Putamen (tissue), 1 donor: ENCODE results near the gene ATP13A4.
A peak's percentile ranks its signal among the peaks of the same experiment; 100 is the strongest.
"Not testable (repeated sequence)": the region's sequence is repeated elsewhere in the genome, so short reads cannot be mapped to it uniquely, and the experiment has no call there.

Source experiments
- DNase-seq: peaks from one replicate; pipeline ENCODE4 v3.0.0-alpha.2; 2016; ENCODE audit warnings: low spot score

Gene ATP13A4

DNA sequence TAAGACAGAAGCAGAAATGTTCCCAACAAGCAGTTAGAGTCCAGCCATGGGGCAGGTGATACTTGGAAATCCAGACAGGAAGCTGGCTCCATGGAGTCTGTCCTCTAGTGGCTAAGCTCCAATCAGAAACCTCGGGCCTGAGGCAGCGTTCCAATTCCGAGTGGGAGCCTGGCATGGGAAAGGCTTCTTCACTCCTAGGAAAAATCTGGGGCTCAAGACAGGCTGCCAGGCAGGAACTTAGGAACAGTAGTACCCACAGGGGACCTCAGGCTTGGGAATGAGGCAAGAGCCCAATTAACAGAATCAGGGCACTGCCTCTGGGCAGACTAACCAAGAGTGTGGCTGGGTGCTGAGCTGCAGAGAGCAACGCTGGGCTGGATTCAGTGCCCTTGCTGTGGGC lies 6.2 kb upstream of the ATP13A4 start:
- peak; percentile 56 for DNase-seq

DNA sequence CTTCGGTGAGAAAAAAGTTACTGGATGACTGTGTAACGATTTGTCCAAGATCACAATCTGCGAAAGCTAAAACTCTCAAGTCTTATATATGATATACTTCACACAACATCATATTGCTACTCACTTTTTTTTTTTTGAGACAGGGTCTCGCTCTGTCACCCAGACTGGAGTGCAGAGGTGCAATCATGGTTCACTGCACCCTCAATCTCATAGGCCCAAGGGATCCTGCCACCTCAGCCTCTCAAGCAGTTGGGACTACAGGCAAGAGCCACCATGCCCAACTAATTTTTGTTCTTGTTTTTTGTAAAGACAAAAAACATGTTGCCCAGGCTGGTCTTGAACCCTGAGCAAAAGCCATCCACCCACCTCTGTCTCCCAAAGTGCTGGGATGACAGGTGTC lies 5.4 kb upstream of the ATP13A4 start:
- no peak for DNase-seq

DNA sequence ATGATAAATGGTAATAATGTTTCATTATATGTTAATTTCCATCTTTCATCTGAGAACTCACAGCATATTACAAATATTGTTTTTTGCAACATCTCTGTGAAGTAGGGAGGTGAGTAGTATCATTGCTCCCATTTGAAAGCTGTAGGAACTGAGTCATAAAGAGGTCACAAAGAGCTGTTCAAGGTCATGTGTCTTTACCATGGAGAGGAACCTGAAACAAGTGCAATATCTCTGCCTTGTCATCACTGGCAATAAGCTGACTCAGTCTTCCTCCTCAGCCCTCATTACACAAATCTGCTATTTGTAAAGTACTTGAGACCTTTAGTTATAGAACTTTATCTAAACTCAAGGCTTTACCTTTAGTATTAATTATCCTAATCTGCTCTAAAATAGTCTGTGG lies 4.4 kb upstream of the ATP13A4 start:
- DNase-seq: no peak

DNA sequence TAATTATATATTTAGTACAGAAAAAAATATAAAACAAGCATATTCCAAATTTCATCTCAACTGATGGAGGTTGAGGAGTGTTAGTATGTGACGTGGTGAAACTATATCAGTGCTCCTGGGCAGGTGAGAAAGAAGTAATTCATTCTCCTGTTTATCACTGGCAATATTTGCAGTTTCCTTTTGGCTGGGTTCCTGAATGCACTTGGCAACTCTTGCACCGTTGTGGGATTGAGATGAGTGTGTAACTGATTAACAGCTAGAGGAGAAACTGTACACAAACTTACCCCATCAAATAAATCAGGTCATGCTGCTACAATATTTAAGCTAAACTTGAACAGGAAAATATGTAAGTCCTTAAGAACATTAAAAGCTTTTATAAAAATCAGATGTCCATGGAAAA lies 2.1 kb upstream of the ATP13A4 start:
- DNase-seq: no peak

DNA sequence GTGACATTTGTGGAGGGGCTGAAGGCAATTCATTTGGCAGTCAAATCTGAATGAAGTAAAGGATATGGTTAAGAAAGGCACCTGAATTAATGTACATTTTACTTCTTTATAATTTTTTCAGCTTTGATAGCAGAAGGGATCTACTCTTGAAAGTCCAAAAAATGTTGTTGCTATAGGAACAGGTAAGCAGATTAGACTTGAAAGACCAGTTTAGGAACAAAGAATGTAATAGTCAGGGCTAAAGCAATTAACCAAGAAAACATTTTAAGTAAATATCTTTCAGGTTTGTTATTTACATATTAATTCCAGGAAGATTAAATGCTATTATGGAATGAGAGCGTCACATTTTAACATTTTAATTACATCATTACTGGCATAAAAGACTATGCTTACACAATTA lies 1.1 kb downstream of the ATP13A4 start:
- no peak for DNase-seq

DNA sequence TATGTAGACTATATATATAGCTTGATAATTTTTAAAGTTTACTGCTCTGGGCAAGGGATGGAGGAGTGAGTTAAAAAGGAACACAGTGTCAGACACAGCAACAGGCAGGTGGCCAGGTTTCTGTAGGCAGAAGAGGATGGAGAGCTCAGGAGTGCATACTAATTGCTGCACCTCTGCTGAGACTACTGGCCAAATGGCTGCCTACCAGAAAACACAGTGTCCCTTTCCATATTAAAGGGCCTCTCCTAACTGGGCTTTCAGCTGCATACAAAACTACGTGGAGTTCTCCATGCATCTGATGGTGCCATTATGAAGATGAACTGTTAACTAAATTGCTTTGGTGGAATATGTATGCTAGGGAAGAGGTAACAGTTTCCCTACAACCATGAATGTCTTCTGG lies 1.8 kb downstream of the ATP13A4 start:
- DNase-seq: peak; percentile 40

DNA sequence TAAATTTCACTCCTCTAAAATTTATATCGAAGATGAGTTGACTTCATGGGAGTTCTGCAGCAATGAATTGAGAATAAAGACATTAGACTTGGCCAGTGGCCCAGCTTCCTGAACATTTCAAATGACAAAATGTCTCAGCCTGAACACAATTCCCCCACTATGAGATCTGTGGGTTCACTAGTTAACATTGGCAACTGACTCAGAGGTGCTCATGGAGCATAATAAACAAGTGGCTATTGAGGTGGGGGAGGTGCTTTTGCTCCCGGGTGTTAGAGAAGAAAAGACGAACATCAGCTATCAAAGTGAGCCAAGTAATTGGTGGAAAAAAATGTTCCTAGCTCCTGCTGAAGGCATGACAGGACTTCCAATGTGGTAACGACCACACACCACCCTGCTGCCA lies 6.3 kb downstream of the ATP13A4 start:
- peak; percentile 66 for DNase-seq

DNA sequence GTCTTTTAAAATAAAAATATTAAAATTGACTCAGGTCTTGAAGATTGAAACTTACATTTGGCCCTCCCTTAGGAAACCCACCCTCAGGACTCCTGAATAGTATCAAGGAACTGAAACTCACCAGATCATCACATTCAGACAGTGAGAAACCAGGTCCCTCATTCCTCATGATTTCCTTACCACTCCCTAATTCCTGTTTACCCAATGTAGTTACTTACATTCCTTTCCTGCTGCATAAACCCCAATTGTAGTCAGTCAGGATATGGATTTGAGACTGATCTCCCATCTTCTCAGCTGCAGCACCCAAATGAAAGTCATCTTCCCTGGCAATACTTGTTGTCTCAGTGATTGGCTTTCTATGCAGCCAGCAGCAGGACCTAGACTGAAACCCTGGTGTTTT lies 8.6 kb downstream of the ATP13A4 start:
- no peak for DNase-seq

DNA sequence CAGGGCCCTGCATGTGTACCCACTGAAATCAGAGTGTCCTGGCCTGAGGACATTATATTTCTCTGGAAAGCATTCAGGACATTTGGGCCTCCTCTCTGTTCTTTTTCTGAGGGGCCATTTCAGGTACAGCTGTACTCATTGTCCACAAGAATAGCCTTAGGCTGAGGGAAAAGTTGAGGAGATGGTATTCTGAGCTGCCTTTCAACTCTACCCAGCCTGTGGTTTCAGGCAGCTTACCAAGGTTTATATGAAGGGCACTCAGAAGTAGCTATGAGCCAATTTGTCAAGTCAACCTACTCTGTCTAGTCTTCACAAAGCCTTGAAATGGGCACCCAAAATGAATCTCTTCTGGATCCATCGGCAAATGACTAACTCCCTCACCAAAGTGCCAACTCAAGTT lies 9.4 kb downstream of the ATP13A4 start:
- no peak for DNase-seq

DNA sequence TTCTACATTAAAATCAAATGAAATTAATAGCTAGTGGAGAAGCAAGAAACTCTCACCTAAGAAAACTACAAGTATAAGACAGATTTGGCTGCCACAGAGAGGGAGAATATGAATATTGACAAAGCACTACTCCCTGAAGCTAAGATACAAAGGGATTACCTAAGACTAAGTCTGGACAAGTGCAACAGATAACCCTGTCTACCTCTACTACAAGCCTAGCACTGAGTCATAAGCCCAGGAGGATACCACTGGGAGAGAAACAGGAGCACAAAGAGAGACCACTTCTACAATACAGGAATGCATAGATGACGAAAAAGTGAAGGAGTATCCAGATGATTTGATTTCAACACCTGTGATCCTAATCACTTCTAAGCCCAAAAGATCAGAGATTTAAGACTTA lies 10.4 kb downstream of the ATP13A4 start:
- no peak for DNase-seq

DNA sequence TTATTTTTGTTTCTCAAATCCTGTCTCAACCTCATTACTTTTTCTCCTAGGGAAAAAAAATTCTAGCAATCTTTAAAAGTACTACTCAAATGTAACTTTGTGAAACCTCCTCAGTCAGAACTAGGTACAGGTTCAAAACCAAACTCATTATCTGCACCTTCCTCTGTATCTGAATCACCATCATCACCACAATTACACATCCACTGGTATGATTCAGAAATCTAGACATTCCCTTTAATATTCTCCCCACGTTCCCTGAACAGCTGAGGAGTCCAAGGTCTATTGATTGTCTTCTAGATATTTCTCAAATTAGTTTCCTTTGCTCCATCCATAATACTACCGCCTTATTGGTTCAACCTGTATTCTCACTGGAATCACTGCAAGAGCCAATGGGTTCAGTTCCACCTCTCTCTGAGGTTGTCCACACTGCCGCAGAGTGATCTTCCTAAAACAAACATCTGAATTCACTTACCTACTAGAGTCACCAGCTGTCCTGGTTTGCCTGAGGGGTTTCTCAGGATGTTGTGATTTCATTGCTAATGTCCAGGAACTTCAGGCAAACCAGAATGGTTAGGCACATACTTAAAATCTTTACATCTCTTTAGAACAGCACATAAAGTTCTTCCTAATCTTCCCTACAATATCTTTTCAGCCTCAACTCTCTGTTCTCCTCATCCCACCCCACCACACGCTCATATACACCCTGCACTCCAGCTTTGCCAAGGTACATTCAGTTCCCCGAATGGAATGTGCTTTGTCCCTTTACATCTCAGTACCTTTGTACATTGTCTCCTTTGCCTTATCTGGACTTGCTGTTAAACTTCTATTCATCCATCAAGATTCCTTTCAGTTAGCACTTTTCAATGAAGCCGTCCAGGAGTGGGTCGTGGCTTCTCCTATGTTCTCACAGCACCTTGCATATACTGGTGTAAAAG lies 24.2 kb downstream of the ATP13A4 start:
- no peak for DNase-seq

DNA sequence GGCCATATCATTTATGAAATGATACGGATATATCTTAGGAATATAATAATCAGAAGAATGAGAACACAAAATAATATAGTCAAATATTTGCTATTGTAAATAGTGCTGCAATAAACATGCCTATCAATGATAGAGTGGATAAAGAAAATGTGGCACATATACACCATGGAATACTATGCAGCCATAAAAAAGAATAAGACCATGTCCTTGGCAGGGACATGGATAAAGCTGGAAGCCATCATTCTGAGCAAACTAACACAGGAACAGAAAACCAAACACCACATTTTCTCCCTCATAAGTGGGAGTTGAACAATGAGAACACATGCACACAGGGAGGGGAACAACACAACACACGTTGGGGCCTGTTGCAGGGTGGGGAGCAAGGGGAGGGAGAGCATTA lies 28.6 kb downstream of the ATP13A4 start:
- not testable (repeated sequence) for DNase-seq

DNA sequence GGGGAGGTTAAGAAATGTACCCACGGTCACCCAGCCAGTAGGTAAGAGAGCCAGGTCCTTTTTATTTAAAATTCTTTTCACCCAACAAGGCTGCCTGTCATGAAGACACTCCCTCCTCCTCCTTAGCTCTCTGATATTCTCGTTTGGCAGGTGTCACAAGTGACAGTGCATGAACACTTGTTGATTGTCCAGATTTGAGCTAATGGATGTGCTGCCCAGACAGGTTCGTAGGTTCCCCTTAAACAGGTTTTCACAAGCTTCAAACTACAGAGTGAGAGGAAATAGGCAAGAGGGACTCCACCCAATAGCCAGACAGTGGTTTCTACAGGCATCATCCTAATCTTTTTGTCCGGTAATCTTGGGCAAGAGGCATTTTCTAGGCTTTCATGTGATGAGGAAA lies 32.2 kb downstream of the ATP13A4 start:
- DNase-seq: no peak

DNA sequence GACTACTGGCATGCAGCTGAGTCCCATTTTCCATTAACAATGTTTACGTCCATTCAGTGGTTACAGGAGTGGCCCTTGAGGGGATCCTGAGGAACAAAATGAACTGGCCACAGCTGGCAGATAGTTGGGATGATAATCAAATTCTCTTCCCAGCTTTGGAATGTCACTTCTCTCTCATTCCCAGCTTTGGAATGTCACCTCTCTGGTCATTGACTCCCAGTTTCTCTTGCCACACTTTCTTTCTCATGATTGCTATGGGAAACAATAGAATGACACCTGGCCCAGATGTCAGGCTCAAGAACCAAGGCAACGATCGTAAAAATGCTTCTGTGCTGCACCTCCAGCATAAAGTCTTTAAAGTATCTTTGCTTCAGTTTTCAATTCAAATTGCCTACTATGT lies 34.0 kb downstream of the ATP13A4 start:
- DNase-seq: no peak

DNA sequence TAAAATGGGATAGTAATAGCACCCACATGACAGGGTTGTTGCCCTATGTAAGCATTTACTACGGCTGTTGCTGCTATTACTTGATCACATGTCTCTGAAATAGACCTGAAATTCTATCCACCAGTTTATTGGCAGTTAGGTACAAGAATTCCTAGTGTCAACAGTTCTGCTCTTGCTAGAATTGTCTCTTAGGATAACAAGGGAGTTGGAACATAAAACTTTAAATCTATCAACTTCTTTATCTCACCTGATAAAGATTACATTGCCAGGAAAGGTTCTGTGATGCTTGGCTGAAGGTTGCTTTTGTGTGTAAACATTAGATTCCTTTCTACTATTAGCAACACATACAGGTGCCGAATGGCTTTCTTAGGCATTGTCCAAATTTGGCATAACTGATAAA lies 38.7 kb downstream of the ATP13A4 start:
- no peak for DNase-seq

DNA sequence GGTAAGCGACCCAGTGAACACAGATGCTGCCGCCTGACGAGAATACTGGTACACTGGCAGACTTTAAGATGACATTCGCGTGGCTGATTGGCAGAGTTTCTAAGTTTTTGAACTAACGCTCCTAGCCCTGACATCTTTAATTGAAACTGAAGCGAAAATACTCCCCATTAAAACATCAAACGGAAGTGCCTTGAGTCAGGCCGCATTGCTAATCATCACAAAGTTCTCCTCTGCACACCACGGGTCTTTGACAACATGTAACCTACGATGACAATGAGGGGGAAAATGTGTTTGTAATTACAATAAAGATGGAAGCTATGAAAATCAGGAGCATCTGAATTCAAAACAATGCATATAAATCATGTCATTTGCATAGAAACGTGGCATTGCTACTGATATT lies 44.5 kb downstream of the ATP13A4 start:
- DNase-seq: no peak

DNA sequence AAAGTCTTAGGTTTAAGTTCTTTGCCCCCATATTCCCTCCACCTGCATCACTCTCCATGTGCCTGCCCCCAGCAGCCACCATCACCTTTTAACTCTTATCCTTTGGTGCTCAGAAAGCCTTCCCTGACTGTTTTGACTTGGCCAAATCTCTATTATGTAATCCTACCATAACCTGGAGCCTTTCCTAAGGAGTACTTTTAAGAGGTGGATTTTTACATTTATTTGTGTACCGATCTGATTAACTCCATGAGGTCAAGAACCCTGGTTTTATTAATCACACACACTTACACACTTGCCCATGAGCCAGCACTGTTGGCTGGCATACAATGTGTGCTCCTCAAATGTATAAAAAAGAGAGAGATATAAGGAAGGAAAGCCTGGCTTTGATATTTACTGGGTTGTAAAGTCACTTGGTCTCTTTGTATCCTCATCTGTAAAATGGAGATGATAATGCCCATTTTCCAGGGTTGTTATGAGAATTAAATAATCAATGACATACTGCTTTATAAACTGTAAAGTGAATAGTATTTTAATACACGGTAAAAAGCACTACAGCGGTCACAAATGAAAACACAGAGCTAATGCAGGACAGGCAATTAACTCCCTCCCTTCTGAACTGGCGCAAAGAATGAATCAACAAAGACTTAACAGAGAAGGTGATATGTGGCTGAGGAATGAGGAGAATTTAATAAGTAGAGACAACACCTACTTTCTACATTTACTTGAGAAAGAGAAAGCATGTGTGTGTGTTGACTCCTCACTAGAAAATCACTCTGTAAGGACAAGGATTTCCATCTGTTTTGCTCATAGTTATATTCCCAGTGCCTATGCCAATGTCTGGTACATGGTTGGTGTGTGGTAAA lies 45.4 kb downstream of the ATP13A4 start:
- no peak for DNase-seq

DNA sequence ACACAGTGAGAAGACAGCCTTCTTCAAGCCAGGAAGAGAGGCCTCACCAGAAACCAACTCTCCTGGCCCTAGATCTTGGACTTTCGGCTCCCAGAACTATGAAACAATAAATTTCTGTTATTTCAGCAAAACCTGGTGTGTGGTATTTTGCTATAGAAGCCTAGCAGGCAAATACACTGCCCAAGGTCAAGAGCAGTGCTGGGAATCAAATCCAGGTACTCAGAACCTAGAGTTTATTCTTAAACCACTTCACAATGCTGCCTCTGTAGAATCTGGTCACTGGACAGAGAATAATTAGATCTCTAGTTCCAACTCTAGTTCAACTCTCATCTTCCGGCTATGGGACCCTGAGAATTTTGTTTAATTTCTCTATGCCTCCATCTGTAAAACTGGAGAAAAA lies 46.6 kb downstream of the ATP13A4 start:
- no peak for DNase-seq

DNA sequence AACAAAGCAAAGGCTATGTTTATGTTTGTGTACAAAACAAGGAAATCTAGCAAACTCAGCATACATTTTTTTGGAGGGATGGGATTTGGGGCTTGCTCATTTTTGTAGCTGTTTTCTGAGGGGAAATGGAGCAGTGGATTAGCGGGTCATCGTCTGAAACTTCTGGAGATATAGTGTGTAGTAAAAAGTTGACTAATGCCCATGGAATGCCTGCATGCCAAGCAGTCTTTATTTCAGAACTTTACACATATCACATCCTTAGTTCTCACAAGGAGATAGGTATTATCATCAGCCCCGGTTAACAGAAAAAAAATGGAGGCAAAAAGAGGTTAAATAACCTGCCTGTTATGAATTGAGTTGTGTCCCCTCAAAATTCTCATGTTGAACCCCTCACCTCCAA lies 47.1 kb downstream of the ATP13A4 start:
- no peak for DNase-seq

DNA sequence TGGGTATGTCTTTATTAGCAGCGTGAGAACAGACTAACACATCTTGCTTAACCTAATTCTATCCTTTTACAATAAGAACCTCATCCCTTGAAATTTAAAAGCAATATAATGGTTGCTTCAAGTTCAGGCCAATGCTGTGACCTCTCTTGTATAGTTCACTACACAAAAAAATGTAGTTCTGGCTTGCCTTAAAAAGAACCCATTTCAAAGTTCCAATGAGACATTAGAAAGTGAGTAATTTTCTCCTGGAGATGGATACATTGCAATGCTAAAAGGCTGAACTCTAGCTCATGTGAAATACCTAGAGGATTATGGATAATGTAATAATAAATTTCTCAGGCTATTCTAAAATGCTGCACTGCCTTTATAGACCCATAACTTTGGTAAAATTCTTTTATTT lies 47.8 kb downstream of the ATP13A4 start:
- DNase-seq: no peak

DNA sequence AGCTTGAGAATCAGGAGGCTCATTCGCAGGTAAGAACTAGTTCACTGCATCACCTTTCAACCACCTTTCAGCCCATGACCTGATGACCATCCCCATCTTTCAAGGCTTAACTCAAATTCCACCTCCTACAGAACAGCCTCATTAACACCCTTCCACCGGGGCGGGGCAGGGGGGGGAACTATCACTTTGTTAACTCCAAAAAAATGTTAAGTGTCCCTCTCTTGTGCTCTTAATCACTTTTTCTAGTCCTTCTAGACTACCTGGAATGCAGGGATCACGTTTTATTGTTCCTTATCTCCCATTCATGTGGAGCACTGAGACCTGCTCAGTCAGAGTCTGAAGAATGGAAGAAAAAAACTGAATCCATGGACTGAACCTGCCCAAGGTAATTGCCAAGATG lies 51.8 kb downstream of the ATP13A4 start:
- no peak for DNase-seq

DNA sequence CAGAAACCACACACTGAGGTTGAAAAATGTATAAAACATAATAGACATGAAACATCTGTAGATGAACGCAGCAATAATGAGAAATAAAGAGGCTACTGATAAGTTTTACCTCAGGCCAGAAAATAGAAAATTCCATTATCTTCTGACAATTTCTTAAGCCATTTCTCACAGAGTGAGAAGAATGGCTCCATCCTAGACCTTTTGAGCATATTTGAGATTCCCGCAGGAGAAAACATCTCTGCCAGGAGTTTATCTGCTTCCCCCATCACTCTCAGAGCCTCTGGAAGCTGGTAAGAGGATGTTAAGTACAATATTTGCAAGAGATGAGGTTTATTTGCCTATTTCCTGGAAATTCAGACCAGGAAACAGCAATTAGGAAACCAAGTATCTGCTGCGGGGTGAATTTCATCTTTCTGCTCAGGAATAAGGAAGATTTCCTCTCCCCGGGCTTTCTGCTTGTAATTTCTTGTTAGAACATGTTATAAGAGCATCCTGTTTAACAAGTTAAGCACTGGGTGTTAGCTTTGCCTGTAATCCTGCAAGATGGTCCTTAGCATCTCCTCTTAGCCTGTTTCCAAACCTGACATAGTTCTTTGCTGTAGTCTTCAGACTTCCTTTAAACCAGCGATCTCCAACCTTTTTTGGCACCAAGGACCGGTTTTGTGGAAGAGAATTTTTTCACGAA lies 54.8 kb downstream of the ATP13A4 start:
- DNase-seq: no peak
